NK-92 (cell line): ENCODE measurements around the gene CDH23.
"Not testable (repeated sequence)": the region's sequence is repeated elsewhere in the genome, so short reads cannot be mapped to it uniquely, and the experiment has no call there.

Experiments used
- DNase-seq: peaks from one replicate; lab custom pipeline; 2025; ENCODE audit not compliant: unreplicated experiment; lab: John Stamatoyannopoulos, UW

Gene CDH23

DNA sequence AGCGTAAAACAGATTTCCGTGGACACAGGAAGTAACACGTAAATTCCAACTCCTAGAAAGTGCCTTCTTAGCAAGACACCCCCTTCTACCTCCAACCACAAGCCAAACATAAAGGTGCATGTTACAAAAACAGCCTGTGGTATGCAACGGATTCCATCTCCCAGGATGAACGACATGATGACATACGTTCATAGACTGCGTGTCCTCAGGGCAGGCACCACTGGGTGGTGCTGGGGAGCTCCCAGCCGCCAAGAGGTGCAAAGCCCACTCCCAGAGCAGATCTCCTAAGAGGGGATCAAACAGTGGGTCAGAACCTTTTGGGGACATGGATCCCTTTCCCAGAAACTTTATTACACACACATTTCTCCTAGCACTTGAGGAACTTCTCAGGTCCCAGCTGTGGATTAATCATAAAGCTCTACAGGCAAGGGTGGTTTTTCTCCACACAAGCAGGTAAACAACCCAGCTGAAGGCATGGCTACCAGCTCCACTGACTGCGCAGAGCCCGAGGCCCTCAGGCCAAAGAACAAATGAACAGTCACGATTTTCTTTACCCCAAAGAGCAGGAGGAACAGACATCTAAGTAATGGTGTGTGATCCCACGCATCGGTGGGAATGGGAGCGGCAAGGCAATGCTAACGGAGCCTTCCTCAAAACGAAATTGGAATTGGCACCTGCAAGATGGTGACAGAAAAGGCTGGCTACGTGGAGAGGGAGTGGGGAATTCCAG lies 440.5 kb downstream of the CDH23 start:
- no peak for DNase-seq

GRCh38 chr10:71838264-71839211 lies 441.8 kb downstream of the CDH23 start:
- DNase-seq, result no peak

GRCh38 chr10:71840177-71840957 lies 443.6 kb downstream of the CDH23 start:
- no peak for DNase-seq

- DNase-seq, result no peak
These were observed 444.2 kb downstream of the CDH23 start for GRCh38 chr10:71840958-71841335.

GRCh38 chr10:71842422-71842821 lies 445.7 kb downstream of the CDH23 start:
- DNase-seq, result no peak

DNA sequence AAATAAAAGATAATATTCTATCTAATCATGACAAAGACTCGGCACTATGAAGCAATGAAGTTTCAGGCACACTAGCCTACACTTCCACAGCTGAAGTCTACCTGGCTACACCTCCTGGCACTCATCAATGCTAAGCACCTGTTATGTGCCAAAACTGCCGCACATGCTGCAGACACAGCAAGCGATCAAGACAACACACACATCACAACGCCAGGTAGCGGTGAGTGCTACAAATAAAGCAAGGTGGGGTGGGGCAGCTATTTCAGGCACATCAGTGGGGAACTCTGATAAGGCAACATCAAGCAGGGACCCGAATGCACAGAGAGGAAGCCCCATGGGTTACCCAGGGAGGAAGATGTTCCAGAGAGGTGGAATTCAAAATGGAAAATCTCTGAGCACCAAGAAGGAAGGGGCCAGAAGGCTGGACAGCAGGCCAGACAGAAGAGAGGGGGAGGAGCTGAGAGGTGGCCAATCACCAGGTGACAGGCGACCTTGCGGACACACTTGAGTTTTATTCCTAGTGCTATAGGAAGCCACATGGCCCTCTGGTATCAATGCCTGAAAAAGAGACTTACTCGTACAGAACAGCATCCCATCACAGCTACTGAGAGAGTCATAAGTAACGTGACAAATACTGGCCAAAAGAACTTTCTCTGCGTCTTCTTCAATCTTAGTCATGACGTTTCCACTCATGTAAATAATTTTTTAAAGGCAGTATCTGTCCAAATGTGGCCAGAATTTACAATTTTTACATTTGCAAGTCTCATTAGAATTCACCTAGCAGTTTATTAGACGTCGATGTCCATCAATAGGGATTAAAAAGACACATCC lies 446.4 kb downstream of the CDH23 start:
- no peak for DNase-seq

GRCh38 chr10:71844084-71844483 lies 447.4 kb downstream of the CDH23 start:
- DNase-seq, result no peak

- DNase-seq, result no peak
These were observed 448.0 kb downstream of the CDH23 start for GRCh38 chr10:71844695-71845094.

- no peak for DNase-seq
These were observed 449.0 kb downstream of the CDH23 start for GRCh38 chr10:71845410-71846405.

DNA sequence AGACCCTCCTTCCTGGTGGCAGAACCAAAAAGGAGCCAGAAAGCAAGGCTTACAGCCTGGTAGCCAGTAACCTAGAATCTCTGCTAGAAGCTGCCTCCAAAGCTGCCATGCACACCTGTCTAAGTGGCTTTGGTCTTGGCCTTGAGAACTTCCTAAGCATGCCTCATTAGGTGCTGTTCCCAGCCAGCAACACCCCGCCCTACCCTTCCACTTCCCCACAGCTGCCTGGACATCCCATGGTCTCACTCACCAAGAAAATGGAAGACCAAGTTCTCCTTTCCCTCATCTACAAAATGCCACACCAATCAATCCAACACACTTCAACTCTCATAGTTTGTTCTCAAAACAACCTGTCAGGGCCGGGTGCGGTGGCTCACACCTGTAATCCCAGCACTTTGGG lies 450.1 kb downstream of the CDH23 start:
- no peak for DNase-seq

GRCh38 chr10:71847418-71847817 lies 450.7 kb downstream of the CDH23 start:
- no peak for DNase-seq

- DNase-seq, result no peak
These were observed 451.9 kb downstream of the CDH23 start for GRCh38 chr10:71848325-71849275.

- no peak for DNase-seq
These were observed 452.8 kb downstream of the CDH23 start for GRCh38 chr10:71849461-71849908.

DNA sequence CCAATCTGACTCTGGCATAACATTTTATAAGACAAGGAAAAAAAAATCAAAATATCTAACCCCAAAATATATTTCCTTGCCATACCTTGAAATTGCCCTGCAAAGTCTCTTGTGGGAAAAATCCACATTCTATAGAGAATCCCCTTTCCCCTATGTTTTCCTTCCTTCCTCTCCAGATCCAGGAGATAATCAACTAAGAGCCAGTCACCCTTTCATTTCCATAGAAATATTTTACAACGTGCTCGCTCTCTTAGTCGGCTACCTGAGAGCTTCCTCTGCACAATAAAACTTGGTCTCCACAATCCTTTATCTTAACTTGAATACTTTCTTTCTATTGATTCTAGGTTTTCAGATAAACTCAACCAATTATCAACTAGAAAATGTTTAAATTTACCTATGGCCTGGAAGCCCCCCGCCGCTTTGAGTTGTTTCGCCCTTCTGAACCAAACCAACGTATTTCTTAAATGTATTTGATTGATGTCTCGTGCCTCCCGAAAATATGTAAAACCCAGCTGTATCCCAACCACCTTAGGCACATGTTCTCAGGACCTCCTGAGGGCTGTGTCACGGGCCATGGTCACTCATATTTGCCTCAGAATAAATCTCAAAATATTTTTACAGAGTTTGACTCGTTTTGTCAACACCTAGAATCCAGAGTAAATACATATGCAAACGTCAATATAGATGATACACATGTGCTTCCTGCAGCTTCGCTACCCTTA lies 453.5 kb downstream of the CDH23 start:
- no peak for DNase-seq

DNA sequence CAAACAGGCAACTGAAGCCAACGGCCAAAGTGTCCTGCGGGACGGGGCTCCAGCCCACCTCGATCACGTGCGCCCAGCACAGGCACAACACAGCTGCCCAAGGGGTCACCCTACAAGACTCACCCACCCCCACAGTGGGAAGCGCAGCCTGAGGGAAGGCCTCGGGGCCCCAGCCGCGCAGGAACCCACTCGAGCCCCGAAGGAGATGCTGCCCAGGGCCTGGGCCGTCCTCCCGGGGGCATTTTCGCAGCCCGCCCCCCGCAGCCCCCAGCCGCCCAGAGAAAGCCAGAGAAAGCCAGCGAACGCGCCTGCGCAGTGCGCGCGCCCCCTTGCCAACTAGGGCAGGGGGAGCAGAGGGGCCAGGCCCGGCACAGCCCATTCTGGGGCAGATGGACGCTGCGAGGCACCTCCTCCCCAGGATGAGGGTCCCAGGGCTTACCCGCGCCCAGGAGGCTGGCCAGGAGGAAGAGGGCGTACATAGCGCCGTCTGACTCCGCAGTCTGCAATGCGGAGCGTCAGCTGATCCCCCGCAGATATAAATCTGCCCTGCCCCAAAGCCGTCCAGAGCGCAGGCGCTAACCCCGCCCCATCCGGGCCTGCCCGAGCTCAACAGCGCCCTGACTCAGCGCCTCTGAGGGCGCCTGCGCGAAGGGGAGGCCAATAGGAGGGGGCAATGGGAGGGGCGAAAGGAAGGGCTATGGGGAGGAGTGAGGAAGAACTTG lies 454.2 kb downstream of the CDH23 start, which contains the start of gene PSAP:
Gene PSAP (minus strand): TSS at position 509 of the 722 bp plus-strand sequence. CDS start 30 bp downstream, at position 479.
- peak; percentile 76 for DNase-seq

DNA sequence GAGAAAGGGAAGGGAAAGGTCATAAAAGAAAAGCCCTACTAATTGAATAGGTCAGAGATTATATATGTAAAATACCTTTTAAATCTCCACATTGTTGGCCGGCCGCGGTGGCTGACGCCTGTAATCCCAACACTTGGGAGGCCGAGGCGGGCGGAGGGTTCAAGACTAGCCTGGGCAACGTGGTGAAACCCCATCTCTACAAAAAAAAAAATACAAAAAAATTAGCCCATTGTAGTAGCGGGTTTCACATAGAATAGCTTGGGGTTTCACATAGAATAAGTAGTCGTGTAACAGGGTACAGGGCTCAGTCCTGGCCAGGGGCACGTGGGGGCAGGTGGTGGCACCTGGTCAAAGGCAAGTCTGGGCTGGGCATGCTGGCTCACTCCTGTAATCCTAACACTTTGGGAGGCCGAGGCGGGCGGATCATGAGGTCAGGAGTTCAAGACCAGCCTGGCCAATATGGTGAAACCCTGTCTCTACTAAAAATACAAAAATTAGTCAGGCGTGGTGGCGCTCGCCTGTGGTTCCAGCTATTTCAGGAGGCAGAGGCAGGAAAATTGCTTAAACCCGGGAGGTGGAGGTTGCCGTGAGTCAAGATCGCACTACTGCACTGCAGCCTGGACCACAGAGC lies 454.9 kb downstream of the CDH23 start:
- DNase-seq, result not testable (repeated sequence)
